Subcutaneous adipose tissue (tissue), 4 donors: Measurements from ENCODE around the gene CROCC2. TPM values are rescaled to one million over a fixed set of nuclear protein-coding genes. Genes with fewer than 3 reads are reported as not detected.

ENCODE experiments used
- CTCF ChIP-seq: fragments of 450-650 bp; IDR thresholded peaks from one replicate; pipeline ENCODE4 v1.5.1; 2016; ENCODE audit warnings: low read depth, mild to moderate bottlenecking, control low read depth, antibody characterized with exemption, moderate library complexity
- total RNA-seq, 4 donors: library from RNA; depleted of rRNA; stranded (reverse); fragments of >200 nt; gene quantifications; one replicate each; pipeline ENCODE4 v1.1.0, GENCODE V29; 2016

The CROCC2 gene
- total RNA-seq, 4 donors from 2014 or later, result not detected

DNA sequence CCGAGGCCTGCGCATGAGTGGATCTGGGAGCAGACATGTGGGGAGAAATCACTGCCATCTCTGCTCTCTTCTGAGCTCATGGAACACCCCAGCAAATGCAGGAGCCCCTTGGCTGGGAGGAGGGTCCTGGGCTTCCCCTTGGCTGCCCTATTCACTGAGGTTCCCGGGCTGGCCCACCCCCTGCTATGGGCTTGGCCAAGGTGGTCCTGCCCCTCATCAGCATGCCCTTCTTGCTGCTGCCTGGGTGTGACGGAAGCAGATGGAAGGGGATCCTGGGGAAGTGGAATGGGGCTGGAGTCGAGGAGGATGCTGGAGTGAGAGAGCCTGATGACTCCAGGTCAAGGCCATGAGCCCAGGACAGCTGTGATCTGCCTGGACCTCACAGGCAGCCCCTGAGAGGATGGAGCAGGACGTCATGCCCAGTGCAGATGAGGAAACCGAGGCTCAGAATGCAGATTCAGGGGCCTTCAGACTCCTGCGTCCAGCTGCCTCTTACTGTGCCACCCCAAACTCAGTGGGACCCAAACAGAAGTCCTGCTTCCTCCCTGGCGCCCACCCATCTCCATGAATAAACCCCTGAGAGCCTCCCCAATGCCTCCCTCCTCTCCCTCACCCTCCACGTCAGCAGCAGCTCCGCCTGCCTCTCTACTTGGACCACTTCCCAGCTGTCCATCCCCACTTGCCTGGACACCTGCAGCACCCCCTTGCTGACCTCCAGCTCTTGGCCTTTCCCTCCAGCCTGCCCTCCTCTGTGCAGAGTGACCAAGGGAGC, 96.3 kb downstream of the CROCC2 start:
- no peak for TF ChIP-seq CTCF

DNA sequence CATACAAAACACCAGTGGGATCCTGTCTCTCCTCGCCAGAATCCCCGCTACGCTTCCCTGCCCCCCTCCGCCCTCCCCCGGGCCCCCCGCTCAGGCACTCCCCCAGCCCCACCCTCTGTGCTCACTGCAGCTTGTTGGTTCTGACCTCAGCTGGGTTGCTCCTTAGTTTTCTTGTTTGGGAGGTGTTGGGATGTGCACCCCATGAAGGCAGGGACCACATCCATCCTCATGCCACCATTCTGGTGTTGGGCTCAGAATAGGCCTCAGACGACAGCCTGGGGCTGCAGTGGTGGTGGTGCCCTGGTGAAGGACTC, 96.9 kb downstream of the CROCC2 start:
- no peak for TF ChIP-seq CTCF

DNA sequence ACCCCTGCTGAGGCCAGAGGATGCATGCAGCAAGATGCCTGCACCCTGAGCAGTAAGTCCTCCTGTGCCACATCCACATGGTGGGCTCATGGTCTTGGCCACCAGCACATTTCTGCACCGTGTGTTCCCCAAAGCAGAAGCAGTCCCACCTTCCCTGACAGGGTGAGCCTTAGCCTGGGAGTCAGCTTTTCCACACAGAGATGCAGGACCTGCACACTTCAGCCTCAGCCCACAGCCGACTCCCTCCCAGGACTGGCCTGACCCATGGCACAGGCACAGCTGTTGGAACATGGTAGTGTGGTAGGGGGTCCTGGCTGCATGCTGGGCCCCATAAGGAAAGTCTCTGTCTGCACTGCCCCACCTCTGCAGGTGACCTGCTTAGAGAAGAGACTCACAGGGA, 97.2 kb downstream of the CROCC2 start:
- no peak for TF ChIP-seq CTCF

DNA sequence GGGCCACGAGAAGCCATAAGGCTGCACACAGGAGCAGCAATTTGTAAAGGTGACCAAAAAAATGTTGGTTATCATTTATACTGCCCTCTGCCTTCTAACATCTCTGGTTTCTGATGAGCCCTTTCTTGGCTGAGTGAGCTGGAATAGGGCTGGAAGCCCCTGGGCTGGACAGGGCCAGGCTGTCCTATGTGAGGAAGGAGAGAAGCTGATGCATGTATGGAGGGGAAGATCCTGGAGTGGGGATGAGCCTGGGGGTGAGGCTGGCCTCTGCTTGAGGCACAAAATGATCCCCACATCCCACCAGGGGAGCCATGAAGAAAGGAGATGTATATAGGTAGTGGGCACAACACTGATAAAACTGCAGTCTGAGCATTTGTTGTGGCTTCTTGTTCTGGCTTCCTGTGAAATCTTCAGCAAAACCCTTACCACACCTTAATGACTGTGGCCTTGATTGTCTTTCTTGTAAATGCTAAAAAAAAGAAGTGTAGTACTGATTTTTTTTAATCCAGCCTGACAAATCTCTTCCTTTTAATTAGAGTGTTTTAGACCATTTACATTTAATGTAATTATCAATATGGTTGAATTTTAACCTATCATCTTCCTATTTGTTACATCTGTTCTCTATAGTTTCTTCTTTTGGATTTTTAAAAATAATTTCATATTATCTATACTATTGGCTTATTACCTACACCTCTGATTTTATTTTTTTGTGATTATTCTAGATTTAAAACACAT, 97.9 kb downstream of the CROCC2 start:
- TF ChIP-seq CTCF, result no peak

DNA sequence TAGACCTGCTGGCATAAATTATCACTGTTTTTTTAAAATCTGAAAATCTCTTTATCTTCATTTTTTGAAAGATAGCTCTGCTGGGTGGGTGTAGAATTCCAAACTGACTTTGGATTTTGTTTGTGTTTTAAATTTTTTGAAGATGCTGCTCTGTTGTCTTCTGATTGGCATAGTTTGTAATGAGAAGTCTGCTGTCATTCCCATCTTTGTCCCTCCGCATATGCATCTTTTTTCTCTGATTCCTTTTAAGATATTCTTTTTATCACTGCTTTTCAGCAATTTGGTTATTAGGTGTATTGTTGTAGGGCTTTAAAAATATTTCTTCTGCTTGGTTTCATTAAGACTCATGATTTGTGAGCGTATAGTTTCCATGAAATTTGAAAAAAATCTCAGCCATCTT, 99.4 kb downstream of the CROCC2 start:
- TF ChIP-seq CTCF, result no peak

DNA sequence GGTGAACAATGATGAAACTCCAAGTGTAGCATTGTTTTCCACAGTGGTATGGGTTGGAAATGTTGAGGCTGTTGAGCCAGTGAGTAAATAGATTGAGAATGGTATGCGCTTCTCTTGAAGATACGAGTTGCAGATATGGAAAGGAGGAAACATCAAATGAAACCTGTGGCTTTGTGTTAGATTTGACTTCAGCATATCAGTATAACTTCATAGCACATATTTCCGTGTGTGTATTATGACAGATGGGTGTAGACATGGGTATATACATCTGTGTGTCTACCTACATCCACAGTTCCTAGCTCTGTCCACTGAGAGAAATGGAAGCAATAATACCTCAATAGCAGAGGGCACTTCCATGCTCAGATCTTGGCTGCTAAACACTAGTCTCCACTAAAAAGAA, 100.3 kb downstream of the CROCC2 start:
- TF ChIP-seq CTCF, result no peak

- TF ChIP-seq CTCF, result no peak
Observed at GRCh38 chr2:241007111-241007510, 101.0 kb downstream of the CROCC2 start.
